DMS153 (cell line): Measurements from ENCODE around the gene KREMEN1.

Source experiments
- DNase-seq: peaks from one replicate; lab custom pipeline; 2025; lab: John Stamatoyannopoulos, UW

Gene KREMEN1

GRCh38 chr22:29149841-29150555 is 77.2 kb downstream of the KREMEN1 start:
- no peak for DNase-seq

GRCh38 chr22:29150701-29151100 is 77.9 kb downstream of the KREMEN1 start:
- DNase-seq = no peak

GRCh38 chr22:29151316-29151715 is 78.5 kb downstream of the KREMEN1 start:
- DNase-seq = no peak

GRCh38 chr22:29152045-29152953 is 79.5 kb downstream of the KREMEN1 start:
- no peak for DNase-seq

- no peak for DNase-seq
Observed at GRCh38 chr22:29152954-29153719, 80.3 kb downstream of the KREMEN1 start.

- DNase-seq = peak; percentile 44
Observed at GRCh38 chr22:29154364-29155048, 81.7 kb downstream of the KREMEN1 start.

- no peak for DNase-seq
Observed at GRCh38 chr22:29155966-29156365, 83.1 kb downstream of the KREMEN1 start.

- DNase-seq = no peak
Observed at GRCh38 chr22:29156507-29156906, 83.7 kb downstream of the KREMEN1 start.

GRCh38 chr22:29157759-29158535 is 85.1 kb downstream of the KREMEN1 start:
- DNase-seq = no peak

- no peak for DNase-seq
Observed at GRCh38 chr22:29158546-29158945, 85.7 kb downstream of the KREMEN1 start.

- no peak for DNase-seq
Observed at GRCh38 chr22:29163808-29164207, 91.0 kb downstream of the KREMEN1 start.

GRCh38 chr22:29165321-29166060 is 92.7 kb downstream of the KREMEN1 start:
- no peak for DNase-seq

- no peak for DNase-seq
Observed at GRCh38 chr22:29166180-29166579, 93.3 kb downstream of the KREMEN1 start.

- no peak for DNase-seq
Observed at GRCh38 chr22:29167032-29167911, 94.4 kb downstream of the KREMEN1 start.

GRCh38 chr22:29171721-29172120 is 98.9 kb downstream of the KREMEN1 start:
- no peak for DNase-seq

- DNase-seq = no peak
Observed at GRCh38 chr22:29172216-29172615, 99.4 kb downstream of the KREMEN1 start.

GRCh38 chr22:29175312-29175835 is 102.5 kb downstream of the KREMEN1 start:
- DNase-seq = no peak

GRCh38 chr22:29183971-29184848 is 111.4 kb downstream of the KREMEN1 start:
- no peak for DNase-seq
